OCI-LY3 (cell line): ENCODE results near the gene CDKN2C.
A peak's percentile ranks its signal among the peaks of the same experiment; 100 is the strongest.
"Not testable (repeated sequence)": the region's sequence is repeated elsewhere in the genome, so short reads cannot be mapped to it uniquely, and the experiment has no call there.

Source experiments
- H2AFZ ChIP-seq: fragments of 200-600, 300-600 bp; shearing (Covaris generic); 2 replicates; pipeline ENCODE4 v1.6.0; 2014; ENCODE audit warnings: antibody characterized with exemption, low read depth, low read length
- H3K27ac ChIP-seq: fragments of 200-600, 300-600 bp; sonication (generic); 2 replicates; pipeline ENCODE4 v1.5.1; 2014; ENCODE audit warnings: mild to moderate bottlenecking, low read length, moderate library complexity, mixed read lengths
- H3K27me3 ChIP-seq: fragments of 200-600, 300-600 bp; sonication (generic); 2 replicates; pipeline ENCODE4 v1.6.1; 2014; ENCODE audit warnings: low read depth, low read length, mixed read lengths
- H3K36me3 ChIP-seq: fragments of 200-600, 300-600 bp; sonication (generic); replicated peaks from 2 replicates; pipeline ENCODE3; 2014; ENCODE audit warnings: low read depth, low read length, mixed read lengths
- H3K4me1 ChIP-seq: fragments of 300-600, 200-600 bp; sonication (generic); 2 replicates; pipeline ENCODE4 v1.6.1; 2014; ENCODE audit warnings: low read length, mixed read lengths
- H3K4me2 ChIP-seq: fragments of 200-600, 300-600 bp; sonication (generic); 2 replicates; pipeline ENCODE4 v1.6.1; 2014; ENCODE audit warnings: low read length, mixed read lengths
- H3K4me3 ChIP-seq: fragments of 300-600, 200-600 bp; sonication (generic); 2 replicates; pipeline ENCODE4 v1.5.1; 2014; ENCODE audit warnings: antibody characterized with exemption, mild to moderate bottlenecking, low read length, moderate library complexity
- H3K79me2 ChIP-seq: fragments of 300-600, 200-600 bp; shearing (Covaris generic); 2 replicates; pipeline ENCODE4 v1.6.1; 2014; ENCODE audit warnings: mild to moderate bottlenecking, low read length, mixed read lengths
- H3K9ac ChIP-seq: fragments of 300-600, 200-600 bp; shearing (Covaris generic); 2 replicates; pipeline ENCODE4 v1.6.0; 2014; ENCODE audit warnings: mild to moderate bottlenecking, low read length, moderate library complexity
- H3K9me3 ChIP-seq: fragments of 200-600, 300-600 bp; shearing (Covaris generic); 2 replicates; pipeline ENCODE4 v1.6.1; 2014; ENCODE audit warnings: low read length, mixed read lengths; ENCODE audit not compliant: insufficient read depth
- H4K20me1 ChIP-seq: fragments of 200-600, 300-600 bp; sonication (generic); 2 replicates; pipeline ENCODE4 v1.6.1; 2016; ENCODE audit warnings: low read length, mixed read lengths; ENCODE audit not compliant: insufficient read depth
- CTCF ChIP-seq: fragments of 200-600, 300-600 bp; sonication (generic); IDR thresholded peaks from 2 replicates; pipeline ENCODE4 v1.5.1; 2014; ENCODE audit warnings: antibody characterized with exemption, low read length, low read depth
- EZH2phosphoT487 ChIP-seq: fragments of 200-600 bp; shearing (Covaris generic); IDR thresholded peaks from 2 replicates; pipeline ENCODE4 v1.6.1; 2018; ENCODE audit warnings: antibody characterized with exemption, mixed run types, low read depth

Gene CDKN2C

GRCh38 chr1:50929376-50929958 lies 40.6 kb upstream of the CDKN2C start:
- H3K27me3 ChIP-seq, result no peaks in the 10 kb centered on the region
- no peak overlapping the region for H2AFZ ChIP-seq
- H3K27ac ChIP-seq, result no peak overlapping the region
- H3K9ac ChIP-seq, result no peak overlapping the region
- H3K4me3 ChIP-seq, result no peak overlapping the region
- H3K9me3 ChIP-seq, result no peaks in the 10 kb centered on the region
- peaks cover 17% of the 10 kb centered on the region for H3K4me1 ChIP-seq
- no peak overlapping the region for H3K4me2 ChIP-seq
- H4K20me1 ChIP-seq, result no peaks in the 10 kb centered on the region
- H3K79me2 ChIP-seq, result no peaks in the 10 kb centered on the region
- TF ChIP-seq EZH2phosphoT487 (no peak), CTCF (peak; percentile 57)
- H3K36me3 ChIP-seq, result no peaks in the 10 kb centered on the region

GRCh38 chr1:50930193-50930592 lies 39.9 kb upstream of the CDKN2C start:
- Histone ChIP-seq H3K4me2 (peak overlapping the region; percentile 24; the same call in 1 of the 2 replicates), H3K9me3 (no peaks in the 10 kb centered on the region), H3K9ac (no peak overlapping the region), H3K27me3 (no peaks in the 10 kb centered on the region), H3K4me3 (no peak overlapping the region), H3K27ac (no peak overlapping the region), H3K4me1 (peaks cover 17% of the 10 kb centered on the region), H3K79me2 (no peaks in the 10 kb centered on the region), H3K36me3 (no peaks in the 10 kb centered on the region), H2AFZ (no peak overlapping the region), H4K20me1 (no peaks in the 10 kb centered on the region)
- TF ChIP-seq EZH2phosphoT487, result no peak
- no peak for TF ChIP-seq CTCF

GRCh38 chr1:50930965-50931737 lies 38.9 kb upstream of the CDKN2C start:
- no peaks in the 10 kb centered on the region for H3K36me3 ChIP-seq
- TF ChIP-seq EZH2phosphoT487 (no peak), CTCF (no peak)
- H4K20me1 ChIP-seq, result no peaks in the 10 kb centered on the region
- H3K4me3 ChIP-seq, result no peak overlapping the region
- H3K9me3 ChIP-seq, result no peaks in the 10 kb centered on the region
- H3K27ac ChIP-seq, result no peak overlapping the region
- no peak overlapping the region for H3K9ac ChIP-seq
- H3K79me2 ChIP-seq, result no peaks in the 10 kb centered on the region
- H3K4me2 ChIP-seq, result peak overlapping the region; percentile 6; the same call in 1 of the 2 replicates
- peaks cover 17% of the 10 kb centered on the region for H3K4me1 ChIP-seq
- no peak overlapping the region for H2AFZ ChIP-seq
- H3K27me3 ChIP-seq, result no peaks in the 10 kb centered on the region

- H3K4me3 ChIP-seq, H2AFZ ChIP-seq, H3K4me2 ChIP-seq, H3K36me3 ChIP-seq, H4K20me1 ChIP-seq, H3K27ac ChIP-seq, H3K79me2 ChIP-seq, H3K9me3 ChIP-seq, H3K9ac ChIP-seq, H3K27me3 ChIP-seq: not testable (repeated sequence)
- peaks cover 17% of the 10 kb centered on the region for H3K4me1 ChIP-seq
These were observed 38.0 kb upstream of the CDKN2C start for GRCh38 chr1:50932043-50932442.

GRCh38 chr1:50933770-50934169 lies 36.3 kb upstream of the CDKN2C start:
- H3K9ac ChIP-seq, H3K79me2 ChIP-seq, H3K27me3 ChIP-seq, H4K20me1 ChIP-seq, H3K9me3 ChIP-seq, H2AFZ ChIP-seq, H3K27ac ChIP-seq, H3K4me2 ChIP-seq, H3K36me3 ChIP-seq, H3K4me3 ChIP-seq: not testable (repeated sequence)
- H3K4me1 ChIP-seq, result peaks cover 17% of the 10 kb centered on the region
